GM12874 (cell line): ENCODE measurements around the gene PRKN.

Experiments
- CTCF ChIP-seq: IDR thresholded peaks from 2 replicates; pipeline ENCODE4 v1.5.1; 2011; ENCODE audit warnings: low read depth, mild to moderate bottlenecking, control low read depth, low read length, moderate library complexity; ENCODE audit not compliant: insufficient read depth

Gene PRKN

GRCh38 chr6:161919691-161920090, 807.9 kb downstream of the PRKN start:
- no peak for TF ChIP-seq CTCF

- TF ChIP-seq CTCF = no peak
These were observed 808.8 kb downstream of the PRKN start for GRCh38 chr6:161918628-161919205.

GRCh38 chr6:161918109-161918531, 809.4 kb downstream of the PRKN start:
- TF ChIP-seq CTCF = no peak

- TF ChIP-seq CTCF = no peak
These were observed 809.9 kb downstream of the PRKN start for GRCh38 chr6:161917645-161918044.

- no peak for TF ChIP-seq CTCF
These were observed 812.1 kb downstream of the PRKN start for GRCh38 chr6:161915456-161915964.

GRCh38 chr6:161908872-161909271, 818.7 kb downstream of the PRKN start:
- TF ChIP-seq CTCF = no peak

- TF ChIP-seq CTCF = no peak
These were observed 821.0 kb downstream of the PRKN start for GRCh38 chr6:161906571-161906970.
